Stimulated activated CD4-positive, alpha-beta T cell treated with anti-CD3 and anti-CD28 coated beads, TNF-alpha, amount 100 ng/mL, for 24 hours (primary cell): ENCODE results near the gene FAM24B.
"Not testable (repeated sequence)": the region's sequence is repeated elsewhere in the genome, so short reads cannot be mapped to it uniquely, and the experiment has no call there.

ENCODE experiments used
- DNase-seq, 3 experiments: peaks; one replicate each; pipeline ENCODE4 v3.0.0-alpha.2; 2020; ENCODE audit warnings: low read depth in 3 of 3

The FAM24B gene

DNA sequence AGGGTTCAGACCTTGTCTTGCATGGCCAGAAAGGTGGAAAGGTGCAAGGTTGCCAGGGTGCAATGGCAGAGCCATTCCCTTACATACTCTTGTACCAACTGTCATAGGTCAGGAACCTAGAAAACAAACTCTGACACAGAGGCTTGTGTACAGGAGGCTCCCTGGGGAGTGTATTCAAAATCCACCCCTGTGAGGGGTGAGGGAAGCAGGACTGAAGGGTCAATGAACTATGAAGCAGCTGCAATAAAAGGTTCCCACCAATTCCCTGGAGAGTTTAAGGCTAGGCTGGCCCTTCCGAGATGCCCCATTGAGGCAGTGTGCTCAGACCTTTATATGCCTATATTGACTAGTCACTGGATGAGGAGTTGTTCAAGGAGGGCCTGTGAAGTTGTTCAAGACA lies 19.9 kb downstream of the FAM24B start:
- no peak for DNase-seq

DNA sequence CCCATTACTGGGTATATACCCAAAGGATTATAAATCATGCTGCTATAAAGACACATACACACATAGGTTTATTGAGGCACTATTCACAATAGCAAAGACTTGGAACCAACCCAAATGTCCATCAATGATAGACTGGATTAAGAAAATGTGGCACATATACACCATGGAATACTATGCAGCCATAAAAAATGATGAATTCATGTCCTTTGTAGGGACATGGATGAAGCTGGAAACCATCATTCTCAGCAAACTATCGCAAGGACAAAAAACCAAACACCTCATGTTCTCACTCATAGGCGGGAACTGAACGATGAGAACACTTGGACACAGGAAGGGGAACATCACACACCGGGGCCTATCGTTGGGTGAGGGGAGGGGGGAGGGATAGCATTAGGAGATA lies 21.3 kb downstream of the FAM24B start:
- not testable (repeated sequence) for DNase-seq

DNA sequence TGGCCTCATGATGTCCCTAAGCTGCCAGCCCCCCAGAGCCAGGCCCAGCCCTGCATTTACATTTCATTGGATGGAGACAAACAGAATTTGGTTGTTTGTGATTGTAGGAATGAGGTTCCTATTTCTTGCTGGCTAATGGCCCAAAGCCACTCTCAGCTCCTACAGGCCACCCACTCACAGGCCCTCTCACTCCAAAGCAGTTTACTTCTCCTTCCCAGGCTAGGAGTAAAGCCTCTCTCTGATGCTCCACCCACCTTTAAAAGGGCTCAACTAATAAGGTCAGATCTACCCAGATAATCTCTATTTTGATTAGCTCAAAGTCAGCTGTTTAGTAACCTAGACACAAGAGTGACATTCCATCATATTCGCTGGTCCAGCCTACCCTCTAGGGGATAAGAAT lies 22.5 kb downstream of the FAM24B start:
- no peak for DNase-seq

DNA sequence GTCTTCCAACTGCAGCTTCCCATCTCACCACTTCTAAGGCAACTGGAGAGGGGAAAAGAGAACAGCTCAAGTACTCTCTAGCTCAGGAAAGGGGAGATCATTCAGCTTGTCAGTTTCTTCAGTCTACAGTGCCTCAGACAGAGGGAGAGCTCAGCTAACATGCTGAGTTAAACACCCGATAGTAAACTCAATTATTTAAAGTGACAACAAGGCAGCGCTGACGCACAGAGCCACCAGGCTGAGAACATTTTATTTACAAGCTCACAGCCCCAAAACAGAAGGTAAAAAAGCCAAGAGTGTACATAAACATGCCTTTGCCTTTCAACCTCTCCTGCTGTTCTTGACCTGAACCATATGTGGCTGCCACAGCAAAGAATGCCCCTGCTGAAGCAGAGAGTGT lies 23.6 kb downstream of the FAM24B start:
- no peak for DNase-seq

DNA sequence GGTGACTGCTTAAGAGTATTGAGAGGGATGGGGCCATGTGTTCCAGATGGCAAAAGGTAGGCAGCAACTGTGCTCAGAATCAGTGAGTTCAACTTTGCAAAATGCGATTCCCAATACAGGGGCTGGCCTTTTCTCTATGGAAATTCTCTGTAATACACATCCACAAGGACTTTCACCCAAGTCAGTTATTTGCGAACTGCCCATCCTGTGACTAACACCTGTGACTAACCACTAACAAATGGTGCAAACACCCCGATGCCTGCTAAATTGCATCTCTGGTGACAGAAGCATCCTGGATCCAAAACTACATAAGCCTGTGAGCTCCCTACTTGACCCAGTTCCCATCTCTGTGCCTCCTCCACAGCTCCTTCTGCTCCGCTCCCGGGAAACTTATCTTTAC lies 24.7 kb downstream of the FAM24B start:
- DNase-seq, result no peak

DNA sequence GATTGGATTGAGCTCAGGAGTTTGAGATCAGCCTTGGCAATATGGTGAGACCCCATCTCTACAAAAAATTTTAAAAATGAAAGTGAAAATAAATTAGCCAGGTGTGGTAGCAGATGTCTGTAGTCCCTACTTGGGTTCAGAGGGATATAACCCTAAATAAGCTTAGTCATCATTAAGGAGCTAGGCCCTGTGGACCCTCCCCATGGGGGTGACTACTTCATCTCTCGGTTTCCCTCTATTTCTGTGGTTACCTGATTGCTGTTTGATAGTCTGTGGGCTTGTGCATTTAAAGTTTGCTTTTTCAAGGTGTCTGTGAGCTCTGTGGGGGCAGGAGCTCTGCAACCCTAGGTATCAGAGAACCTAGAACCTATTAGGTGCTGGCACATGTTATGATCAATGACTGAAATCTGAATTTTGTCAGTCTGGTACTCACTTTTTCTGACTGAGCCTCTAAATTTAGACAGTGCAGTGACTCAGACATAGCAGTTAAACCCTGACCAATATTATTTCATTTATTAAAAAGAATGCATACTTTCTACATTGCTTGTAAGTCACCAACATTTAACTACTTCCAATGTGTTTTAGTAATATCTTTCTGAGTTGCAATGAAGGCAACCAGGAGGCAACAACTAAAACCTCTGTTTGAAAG lies 25.6 kb downstream of the FAM24B start:
- no peak for DNase-seq

DNA sequence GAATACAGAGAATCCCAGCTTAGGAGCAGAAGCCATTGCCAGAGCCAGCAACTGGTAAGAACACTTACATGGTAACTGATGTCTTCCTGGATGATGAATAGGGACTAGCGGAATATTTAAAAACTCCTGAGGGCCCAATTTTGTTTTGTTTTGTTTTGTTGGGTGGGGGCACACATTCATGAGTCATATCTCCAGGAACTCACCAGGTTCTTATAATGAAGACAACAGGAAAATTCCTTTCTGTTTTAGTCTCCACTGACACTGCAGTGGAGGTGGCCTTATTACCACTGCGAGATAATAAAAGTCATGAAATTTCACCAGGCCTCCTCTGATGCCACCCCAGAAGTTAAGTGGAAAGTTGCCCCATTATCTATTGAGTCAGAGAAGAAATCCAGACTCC lies 27.1 kb downstream of the FAM24B start:
- DNase-seq, result no peak

DNA sequence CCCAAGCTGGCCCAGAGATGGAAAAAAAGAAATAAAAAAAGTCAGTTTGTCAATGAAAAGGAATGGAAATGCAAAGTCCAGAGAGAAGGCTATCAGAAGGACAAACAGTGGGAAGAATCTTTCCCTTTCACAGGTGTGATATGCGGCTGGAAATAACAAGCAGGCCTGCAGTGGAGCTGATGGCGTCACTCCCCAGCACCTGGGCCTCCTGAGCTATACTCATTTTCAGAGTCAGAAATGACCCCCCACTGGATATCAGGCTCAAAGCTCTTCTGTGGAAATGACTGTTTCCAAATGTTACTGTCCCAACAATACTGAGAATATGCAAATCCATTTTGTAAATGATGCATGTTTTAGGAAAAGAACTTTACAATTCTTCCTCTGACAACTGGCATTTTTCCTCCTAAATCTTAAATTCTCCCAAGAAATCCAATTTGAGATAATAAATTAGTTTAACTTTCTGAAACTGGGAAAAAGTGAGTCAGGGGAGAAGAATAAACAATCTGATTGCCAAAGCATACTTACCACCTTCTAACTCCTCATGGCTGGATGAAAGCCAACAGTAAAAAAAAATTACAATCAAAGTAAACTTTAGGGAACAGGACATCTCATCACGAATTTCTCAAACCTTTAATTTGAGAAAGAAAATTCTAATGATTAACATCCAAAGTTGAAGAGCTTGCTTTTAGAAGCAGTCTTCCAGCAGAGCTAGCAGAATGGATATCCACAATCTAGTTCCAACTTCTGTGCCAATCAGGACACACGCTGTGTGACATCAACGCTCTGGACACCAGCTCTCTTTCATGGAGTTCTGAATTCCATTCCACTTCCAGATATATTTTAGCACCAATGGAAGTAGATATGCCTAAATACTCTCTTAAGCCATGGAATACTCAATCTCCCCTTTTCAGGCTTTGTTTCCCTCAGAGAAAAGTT lies 28.4 kb downstream of the FAM24B start:
- DNase-seq, result no peak

DNA sequence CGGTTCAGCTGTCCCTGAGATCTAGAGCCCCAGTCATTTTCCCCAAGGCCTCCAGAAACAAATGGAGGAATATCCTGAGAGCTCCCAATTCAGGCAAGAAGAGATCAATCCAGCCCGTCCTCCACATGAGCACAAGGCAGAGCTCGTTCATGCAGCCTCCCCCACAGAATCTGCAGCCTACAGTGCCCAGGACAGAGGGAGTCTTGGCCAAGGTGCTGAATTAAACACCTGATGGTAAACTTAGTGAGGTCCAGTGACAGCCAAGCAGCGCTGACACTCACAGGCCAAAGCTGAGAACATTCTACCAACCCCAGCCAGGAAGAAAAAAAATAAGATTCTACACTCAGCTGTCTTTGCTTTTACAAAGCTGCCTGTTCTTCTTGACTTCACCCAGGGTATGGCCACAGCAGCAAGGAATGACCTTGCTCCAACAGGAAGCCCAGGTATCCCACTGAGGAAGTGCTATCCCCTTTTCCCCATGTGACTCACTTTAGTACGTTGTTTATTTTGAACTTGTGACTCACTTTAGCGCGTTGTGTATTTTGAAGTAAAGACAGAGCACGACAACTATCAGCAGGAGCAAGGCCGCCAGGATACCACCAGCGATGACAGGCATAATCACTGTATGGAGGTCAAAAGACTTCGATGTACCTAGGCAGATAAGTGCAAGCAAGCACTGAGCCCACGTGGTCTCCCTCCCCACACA lies 29.3 kb downstream of the FAM24B start:
- DNase-seq, result no peak

DNA sequence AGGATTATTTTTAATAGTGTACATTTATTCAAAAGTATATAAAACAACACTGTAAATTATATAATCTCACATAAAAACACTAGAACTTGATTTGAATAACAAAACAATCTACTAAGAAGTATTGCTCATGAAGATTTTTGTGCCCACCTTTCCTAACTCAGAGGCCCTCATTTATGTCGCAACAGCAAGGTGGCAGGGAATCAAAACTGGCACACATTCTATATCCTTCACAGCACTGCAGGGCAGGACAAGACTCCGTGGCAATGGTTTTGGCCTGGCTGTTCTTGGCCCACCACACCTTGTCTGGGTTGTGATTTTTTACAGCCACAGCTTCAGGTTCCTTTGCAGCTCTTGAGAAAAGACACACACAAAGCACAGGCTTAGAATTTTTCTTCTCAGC lies 30.3 kb downstream of the FAM24B start:
- DNase-seq, result no peak

DNA sequence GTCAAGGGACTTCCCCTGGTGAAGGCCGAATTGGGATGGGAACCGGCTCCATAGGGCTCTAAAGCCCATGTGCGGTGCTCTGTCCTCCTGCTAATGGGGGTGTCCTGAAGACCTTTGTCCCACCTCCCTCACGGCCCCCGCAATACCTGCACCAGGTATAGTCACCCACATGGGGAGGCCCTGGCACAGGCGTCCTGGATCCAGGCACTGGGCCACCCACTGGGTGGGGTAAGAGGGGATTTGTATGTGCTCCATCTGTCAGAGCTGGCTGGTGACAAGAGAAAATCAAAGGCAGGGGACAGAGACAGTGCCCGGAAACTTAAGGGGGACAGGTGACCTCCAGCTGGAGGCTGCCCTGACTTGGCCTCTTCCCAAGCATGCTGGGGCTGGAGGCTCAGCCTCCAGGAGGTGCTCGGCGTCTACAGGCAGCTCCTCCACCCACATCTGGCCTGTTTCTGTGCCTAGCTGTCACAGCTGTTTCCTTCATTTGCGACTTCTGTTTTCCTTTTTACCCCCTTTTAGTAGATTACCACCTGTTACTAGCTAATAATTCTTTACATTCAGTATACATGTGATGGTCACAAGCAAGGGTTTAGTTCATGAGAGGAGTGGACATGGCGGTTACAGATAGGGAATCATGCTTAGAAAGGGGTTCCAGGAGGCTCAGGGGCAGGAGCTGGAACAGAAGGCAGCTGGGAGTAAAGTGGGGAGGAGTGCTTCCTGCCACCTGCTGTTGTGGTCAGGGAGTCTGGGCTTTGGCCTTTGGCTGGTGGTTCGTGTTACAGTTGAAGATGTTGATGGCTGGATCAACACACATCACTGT lies 31.4 kb downstream of the FAM24B start:
- no peak for DNase-seq

DNA sequence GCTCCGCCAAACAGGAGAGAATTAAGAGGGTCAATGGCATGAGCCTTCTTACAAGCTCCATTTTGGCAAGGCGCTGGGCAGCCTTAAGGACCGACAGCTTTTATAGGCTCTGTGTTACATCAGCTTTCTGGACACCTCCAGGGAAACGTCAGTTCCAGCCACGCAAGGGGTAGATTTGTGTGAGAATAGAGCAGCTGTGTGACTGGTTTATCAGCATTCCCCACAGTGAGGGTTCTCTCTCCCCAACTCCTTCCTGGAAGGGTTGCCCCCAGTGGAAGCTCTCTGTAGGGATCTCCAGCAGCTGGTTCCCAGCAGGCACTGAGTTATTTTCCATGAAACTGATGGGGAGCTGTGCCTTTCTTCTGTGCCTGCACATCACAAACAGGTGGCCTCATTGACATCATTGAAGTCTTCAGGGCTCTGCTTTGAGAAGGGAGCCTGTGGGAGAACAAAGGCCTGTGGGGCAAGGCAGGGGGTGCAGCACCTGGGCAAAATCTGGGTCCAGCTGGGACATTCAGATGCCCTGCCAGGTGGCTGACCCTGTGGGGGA lies 33.5 kb downstream of the FAM24B start, which contains the start of gene CUZD1:
CUZD1 (minus strand) TSS at position 75 of the 550 bp plus-strand sequence; CDS start at position 61, 14 bp downstream.
- no peak for DNase-seq

DNA sequence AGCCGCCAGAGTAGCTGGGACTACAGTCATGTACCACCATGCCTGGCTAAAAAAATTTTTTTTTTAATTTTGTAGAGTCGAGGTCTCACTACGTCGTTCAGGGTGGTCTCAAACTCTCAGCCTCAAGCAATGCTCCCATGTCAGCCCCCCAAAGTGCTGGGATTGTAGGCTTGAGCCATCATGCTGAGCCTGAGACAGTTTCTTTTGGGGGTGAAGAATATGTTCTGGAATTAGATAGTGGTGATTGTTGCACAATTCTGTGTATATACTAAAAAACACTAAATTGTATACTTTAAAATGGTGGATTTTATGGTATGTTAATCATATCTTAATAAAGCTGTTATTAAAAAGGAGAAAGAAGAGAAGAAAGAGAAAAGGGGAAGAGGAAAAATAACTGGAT lies 35.2 kb downstream of the FAM24B start:
- DNase-seq, result no peak

DNA sequence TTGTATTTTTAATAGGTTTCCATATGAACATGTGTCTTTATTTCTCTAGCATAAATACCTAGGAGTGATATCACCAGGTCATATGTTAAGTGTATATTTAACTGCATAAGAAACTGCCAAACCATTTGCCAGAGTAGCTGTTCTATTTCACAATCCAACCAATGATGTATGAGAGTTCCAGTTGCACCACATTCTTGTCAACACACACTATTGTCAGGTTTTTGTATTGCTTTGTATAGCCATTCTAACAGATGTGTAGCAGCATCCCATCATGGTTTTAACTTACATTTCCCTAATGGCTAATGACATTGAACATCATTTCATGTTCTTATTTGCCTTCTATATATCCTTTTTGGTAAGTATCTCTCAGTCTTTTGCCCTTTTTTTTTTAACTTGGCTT lies 37.8 kb downstream of the FAM24B start:
- no peak for DNase-seq

DNA sequence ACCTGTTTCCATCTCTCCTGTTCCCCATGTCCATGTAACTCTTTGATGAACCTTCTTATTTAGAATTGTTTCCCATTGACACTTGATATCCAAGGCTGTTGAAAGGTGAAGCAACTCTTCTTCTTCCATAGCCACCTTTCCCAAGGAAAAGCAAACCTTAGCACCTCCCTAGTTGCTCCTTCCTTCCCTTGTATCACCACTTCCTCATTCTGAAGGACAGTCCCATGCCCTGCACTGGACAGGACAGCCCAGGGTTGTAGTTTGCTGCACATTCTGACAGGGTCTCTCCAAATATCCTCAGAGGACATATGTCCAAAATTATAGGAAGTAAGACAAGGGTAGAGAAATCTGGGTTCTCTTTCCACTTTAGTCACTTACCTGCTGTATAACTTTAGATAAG lies 39.9 kb downstream of the FAM24B start:
- DNase-seq, result no peak

DNA sequence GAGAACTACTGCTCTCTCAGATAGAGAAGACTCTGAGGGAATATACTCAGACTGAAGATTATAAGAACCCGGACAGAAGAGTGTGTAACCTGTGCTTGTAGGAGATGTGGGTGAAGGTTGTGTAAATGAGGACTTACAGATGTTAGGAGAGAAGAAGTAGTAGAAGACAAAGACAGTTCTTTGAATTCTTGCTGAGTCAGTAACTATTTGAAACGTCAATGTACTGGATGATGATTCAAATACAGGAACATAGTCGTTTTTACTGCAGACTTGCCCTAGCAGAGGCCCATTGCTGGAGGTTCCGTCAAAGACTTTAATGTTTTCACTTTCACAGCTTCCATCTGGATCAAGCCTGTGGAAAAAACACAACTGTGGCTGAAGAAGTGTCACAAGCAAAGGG lies 40.5 kb downstream of the FAM24B start:
- DNase-seq, result no peak

DNA sequence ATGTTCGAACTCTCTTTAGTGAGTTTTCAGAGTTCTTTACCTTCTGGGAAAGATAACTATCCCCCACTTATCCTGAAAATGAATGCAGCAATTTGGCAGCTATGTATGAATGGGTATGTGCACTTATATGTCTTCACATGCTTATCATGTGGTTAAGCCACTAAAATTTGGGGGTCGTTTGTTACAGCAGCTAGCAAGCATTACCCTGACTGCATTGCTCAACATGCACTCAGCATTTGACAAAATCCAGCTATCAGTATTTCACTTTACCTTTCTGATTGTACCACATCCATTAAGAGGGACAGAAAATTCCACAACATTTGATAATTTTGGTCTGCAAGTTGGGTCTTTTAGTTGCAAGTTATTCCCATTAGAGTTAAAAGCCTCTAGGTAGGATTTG lies 43.5 kb downstream of the FAM24B start:
- DNase-seq, result no peak

DNA sequence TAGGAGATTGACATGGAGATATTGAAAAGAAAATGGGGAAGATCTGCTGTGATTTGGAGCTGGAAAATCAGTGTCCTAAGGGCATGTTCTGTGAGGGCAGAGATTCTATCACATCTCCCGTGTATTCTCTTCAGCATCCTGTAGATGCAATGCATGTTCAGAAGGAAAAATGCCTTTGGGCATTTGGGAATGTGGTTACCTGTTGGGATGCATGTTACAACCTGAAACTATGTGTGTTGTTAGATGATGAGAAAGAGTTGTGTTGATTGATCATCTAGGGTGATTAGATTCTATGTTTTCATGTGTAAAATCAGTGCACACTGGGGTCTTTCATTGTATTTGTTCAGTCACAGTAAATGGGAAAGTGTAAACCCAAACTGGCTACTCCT lies 48.4 kb downstream of the FAM24B start:
- DNase-seq, result no peak

DNA sequence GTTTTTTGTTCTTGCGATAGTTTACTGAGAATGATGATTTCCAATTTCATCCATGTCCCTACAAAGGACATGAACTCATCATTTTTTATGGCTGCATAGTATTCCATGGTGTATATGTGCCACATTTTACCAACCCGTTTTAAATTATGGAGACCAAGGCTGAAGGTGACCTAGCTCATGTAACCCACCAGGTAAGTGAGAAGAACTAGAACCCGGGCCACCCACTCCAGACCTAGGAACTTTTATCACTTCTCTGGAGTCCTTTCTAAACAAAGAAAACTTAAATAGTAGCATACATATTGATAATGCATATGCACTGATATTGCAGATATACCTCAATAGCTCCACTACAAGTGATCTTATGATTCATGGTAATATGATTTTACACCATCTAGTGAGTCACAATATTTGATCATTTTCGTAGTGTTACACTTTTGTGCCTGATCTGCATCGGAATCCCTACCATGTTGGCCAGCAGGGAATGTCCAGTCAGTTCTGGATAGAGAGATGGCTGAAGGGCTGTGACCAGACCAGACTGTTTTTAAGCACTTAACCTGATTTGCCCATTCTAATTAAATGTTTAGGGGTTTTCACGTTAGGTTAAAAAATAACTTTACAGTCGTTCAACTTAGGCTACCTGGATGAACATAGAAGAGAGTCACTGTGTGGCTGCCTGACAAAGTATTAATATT lies 49.0 kb downstream of the FAM24B start:
- no peak for DNase-seq

DNA sequence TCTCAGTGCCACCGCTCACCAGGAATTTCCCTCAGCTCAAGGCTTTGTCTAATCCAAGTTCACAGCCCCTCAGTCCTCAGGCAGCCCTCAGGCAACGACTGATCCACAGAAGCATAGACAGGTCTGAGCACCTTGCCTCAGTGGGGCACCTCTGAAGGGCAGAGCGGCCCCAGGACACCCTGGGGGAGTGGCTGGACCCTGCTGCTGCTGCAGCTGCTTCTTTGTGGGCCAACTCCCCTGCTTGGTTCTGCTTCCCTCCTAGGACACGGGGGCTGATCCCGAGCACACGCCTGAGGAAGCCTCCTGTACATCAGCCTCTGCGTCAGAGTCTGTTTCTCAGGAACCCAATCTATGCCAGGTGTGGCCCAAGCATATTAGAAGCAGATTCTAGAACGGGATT lies 49.9 kb downstream of the FAM24B start:
- DNase-seq, result no peak

DNA sequence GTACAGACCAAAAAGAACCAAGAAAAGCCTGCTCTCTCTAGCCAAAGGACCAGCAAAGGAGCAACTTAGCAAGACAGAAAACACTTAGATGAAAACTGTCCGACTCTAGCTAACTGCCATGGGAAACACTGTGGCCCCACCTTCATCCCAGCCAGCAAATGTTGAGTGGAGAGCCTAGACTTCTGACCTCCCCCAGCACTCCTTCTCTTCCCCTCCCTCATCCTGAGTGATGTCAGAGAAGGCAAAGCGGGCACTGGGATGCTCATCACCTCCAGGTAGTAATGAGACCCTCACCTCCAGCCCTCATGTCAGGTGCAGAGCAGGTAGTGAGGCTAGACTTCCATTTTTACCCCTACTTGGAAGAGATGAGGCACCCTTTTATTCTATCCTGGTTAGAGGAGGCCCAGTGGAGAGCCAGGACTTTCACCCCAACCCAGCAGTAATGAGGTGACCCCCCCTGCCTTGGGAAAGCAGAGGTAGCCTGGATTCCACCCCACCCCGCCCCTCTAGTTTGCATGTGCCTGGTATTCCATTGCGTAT lies 50.6 kb downstream of the FAM24B start:
- DNase-seq, result no peak
